T47D (cell line): ENCODE measurements around the gene KLK15.
A peak's percentile ranks its signal among the peaks of the same experiment; 100 is the strongest.
"Not testable (repeated sequence)": the region's sequence is repeated elsewhere in the genome, so short reads cannot be mapped to it uniquely, and the experiment has no call there.

Source experiments
- DNase-seq, 2 experiments: peaks; one replicate each; pipeline versions ENCODE4 v3.0.0 to v3.0.0-alpha.2; 2011 to 2012; ENCODE audit warnings: low read depth in 1 of 2, low spot score in 1 of 2
- JUND ChIP-seq: IDR thresholded peaks from 2 replicates; pipeline ENCODE4 v1.6.1; 2012; ENCODE audit warnings: low read depth
- in situ Hi-C: cut with HindIII; loops from 2 replicates; pipeline ENCODE4 v1.10.0; 2016; ENCODE audit warnings: low sequenced_read_pairs, low pct_unique_long_range_greater_than_20kb

Gene KLK15

DNA sequence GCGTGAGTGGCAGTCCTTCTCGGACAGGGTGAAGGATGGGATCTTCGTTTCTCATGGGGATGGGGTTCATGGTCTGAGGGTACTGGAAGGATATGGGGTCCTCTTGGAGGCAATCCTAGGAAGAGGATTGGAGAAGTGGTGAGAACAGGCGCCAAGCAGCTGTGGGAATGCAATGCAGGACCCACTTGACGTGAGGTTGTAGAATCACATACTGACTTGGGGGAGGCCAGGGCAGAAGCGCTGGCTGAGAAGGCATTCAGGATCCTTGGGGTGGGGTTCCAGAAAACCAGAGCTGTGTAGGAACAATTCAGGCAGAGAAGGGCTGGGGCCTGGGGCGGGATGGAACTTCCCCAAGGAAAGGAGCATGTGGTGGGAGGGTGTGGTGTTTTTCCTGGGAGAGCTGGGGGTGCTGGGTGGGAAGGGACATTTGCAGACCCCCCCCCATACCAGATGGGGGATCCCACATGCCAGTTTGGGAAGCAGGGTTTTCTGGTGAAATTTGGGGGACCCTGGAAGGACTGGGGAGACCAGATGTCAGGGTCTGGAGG lies 10.6 kb downstream of the KLK15 start:
- no peak for DNase-seq
- no peak for TF ChIP-seq JUND
- in situ Hi-C loops = no loop called here

DNA sequence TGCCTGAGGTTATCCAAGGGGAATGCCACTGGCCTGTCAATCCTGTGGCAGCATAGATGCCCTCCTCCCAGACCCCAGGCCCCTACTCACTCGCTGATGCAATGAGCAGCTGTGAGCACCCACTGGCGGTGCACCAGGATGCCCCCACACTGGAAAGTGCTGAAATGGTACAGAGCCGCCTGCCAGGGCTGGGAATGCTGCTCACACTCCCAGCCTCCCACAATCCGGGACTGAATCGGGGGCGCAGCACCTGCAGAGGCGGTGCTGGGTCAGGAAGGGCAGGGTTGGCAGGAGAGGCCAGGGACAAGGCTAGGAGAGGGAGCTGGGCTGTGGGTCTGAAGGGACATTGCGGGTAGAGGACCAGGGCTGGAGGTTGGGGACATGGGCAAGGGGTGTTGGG lies 11.8 kb downstream of the KLK15 start:
- DNase-seq = no peak
- in situ Hi-C loops = no loop called here
- TF ChIP-seq JUND = no peak

DNA sequence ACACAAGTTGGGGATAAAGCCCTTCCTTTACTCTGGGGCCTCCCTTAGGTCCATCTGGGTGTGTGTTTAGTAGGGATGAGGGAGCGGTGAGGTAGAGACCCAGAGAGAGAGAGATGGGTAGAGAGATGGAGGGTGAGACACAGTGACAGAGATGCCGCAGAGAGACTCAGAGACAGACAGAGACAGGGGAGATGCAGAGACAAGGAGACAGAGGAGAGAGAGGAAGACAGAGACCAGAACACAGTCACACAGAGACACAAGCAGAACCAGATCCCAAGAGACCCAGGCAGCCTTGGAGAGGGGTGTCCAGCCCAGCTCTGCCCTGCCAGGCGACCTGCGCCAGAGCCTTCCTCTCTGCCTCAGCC lies 12.1 kb downstream of the KLK15 start:
- in situ Hi-C loops = no loop called here
- no peak for DNase-seq
- no peak for TF ChIP-seq JUND

DNA sequence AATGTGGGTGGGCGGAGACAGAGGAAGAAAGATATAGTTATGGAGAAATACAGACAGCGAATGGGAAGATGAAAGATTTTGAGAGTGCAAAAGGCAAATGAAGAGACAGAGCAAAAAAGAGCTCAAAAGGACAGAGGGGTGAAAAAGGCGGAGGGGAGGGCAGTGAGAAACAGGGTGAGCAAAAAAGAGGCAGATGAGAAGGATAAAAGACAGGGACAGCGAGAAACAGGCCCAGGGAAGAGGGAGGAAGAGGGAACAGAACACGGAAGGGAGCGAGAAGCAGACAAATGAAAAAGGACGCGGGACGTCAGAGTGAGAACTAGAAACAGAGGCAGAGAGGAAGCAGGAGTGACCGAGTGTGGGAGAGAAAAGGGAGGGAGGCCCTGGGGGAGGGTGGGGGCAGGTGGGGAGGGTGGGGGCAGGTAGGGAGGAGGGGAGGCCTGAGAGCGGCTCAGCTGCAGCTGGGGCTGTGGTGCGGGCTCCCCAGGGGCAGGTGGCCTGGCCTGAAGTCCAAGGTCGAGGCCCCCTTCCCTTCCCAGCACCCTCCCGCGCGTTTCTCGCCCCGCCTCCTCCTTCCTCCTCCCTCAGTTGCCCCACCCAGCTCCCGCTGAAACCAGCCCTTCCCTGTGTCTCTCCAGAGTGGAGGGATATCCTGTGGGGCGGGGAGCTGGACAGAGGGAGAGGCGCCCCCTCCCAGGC lies 12.7 kb downstream of the KLK15 start:
- in situ Hi-C loops = no loop called here
- no peak for TF ChIP-seq JUND
- DNase-seq = no peak

DNA sequence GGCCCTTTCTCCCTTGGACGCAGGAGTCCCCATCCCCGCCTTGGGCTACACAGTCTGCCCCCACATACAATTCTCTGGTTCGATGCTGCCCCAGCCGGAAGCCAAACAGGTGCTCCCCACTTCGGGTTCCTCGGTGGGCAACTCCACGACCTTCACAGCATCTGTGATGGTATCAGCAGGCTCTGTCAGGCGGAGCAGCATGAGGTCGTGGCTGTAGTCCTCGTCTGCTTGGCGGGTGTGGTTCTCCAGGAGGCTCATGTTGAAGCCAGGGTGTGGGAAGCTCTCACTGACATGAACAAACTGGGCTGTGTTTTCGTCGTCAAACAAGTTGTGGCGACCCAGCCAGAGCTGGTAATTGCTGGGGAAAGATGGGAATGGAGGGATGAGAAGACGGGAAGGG lies 13.3 kb downstream of the KLK15 start:
- in situ Hi-C loops = no loop called here
- TF ChIP-seq JUND = no peak
- no peak for DNase-seq

DNA sequence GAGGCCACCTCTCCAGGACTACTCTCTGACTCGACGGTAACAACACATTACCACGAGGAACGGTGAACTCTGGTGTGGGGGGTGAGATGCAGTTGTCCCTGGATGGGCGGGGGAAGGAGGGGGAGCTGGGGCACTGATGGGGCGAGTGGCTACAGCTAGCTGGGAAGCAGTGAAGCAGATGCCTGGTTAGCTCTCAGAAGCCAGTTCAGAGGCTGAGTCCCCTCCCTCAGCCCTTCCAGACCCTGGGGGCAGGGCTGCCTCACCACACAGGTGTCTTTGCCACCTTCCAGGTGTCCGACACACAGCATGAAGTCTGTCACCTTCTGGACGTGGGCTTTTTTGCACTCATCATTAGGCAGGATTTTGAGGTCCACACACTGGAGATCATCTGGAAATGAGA lies 13.7 kb downstream of the KLK15 start:
- in situ Hi-C loops = no loop called here
- DNase-seq = no peak
- TF ChIP-seq JUND = no peak

DNA sequence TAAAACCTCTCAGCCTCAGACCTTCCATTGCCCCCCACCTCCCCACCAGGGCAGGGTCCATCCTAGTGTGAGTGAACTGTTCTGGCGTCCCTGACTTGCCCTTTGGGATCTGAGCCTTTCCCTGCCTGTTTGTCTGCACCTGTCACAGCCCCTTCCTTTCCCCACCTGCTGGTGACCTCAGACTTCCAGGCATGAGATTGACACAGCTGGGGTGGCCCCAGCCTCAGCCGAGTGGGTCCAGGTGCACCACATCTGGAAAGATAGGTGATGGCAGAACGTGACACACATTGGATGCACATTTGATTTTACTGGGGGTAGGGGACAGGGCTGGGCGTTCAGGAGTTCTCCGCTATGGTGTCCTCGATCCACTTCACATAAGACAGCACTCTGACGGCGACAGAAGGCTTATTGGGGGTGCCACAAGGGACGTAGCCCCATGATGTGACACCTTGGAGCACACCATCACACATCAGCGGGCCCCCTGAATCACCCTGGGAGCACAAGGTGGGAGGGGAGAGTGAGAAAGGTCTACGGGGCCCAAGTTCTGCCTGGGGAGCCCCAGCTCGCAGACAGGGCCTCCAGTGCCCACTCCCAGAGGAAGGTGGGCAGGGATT lies 14.4 kb downstream of the KLK15 start:
- TF ChIP-seq JUND = no peak
- in situ Hi-C loops = no loop called here
- DNase-seq = no peak

DNA sequence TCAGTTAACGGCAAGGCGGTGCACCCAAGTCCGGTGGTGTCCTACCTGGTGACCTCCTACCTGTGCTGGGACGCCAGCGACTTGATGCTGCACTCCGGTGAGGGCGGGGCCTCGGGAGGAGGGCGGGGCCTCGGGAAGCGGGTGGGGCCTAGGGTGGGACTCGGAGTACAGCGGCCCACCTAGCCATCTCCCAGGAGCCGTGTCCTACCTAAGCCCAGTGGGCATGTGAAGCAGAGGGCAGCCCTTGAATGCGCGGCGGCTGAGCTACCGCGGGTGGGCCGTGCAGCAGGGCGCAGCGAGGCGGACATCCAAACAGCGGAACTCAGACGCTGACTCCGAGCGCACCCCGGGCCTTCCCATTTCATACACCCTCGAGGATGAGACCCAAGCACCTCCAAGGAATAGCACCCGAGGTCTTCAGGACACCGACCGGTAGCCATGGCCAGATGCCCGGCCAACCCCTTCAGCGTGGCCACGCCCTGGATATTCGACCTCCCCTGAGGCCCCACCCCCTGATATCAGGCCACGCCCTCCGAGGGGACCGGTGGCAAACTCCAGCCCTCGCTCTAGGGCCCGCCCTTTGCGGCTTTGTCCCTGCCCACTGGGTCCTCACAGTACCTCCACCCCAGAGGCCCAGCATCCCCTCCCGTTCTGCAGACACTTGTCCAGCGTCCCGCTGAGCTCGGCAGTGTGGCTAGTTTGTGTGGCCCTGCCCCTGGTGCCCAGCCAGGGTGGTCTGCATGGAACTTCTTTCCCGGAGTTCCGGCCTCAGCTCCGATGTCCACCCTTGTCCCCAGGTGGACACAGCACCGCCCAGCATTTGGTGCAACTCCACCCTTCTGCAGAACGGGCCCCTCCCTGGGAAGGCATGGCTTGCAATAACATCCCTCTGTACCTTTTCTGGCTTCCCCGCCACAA lies 15.2 kb downstream of the KLK15 start:
- TF ChIP-seq JUND = no peak
- in situ Hi-C loops = no loop called here
- peak in 1 of 2 experiments; percentile 66 for DNase-seq

DNA sequence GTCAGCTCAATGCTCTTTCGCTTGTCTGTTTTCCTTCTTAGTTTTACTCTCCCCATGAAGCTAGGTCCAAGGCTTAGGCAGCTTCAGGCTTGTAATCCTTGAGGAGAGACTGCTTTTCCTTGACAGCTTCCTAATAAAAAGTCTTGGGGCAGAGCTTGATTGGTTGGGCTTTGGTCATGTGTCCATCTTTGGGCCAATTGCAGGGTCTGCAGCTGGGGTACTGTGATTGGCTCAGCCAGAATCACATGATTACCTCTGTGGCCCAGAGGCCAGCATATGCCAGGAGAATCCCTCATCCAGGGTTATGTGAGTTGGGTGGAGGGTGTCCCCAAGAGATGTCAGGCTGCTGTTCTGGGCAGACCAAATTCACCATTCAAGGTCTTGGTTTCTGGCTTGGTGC lies 17.9 kb downstream of the KLK15 start:
- in situ Hi-C loops = no loop called here
- TF ChIP-seq JUND = no peak
- no peak for DNase-seq

DNA sequence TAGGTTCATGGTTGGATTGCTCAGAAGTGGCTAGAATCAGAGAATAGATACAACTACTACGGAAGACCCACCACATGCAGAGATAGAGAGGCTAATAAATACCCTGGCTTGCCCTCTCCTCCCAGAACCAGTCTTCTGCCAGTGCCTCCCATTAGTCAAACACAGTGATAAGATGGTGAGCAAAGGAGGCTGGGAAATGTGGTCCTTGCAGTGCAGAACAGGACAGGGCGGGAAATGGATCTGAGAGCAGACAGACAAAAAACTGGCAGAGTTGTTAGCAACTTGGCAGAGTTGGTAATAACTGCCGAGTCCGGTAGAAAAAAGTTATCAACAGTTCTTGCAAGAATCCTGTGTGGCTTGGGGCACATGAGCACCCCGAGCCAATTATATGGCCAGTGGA lies 18.5 kb downstream of the KLK15 start:
- DNase-seq = no peak
- in situ Hi-C loops = no loop called here
- no peak for TF ChIP-seq JUND

DNA sequence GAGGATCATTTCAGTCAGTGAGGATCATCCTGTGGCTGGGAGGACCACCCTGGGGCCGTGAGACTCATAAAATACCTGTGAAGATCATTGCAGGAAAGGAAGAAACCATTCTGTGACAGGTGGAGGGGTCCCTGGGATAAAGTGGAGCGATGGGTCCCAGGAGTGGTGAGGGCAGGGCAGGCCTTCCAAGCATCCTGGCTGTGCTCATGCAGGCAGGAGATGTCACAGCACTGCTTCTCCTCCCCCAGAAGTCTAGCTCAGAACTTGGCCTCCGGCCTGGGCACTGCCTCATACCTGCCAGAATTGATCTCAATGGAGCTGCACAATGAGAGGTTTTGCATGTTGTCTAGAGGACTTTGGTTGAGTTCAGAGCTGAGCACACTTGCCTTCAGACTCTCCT lies 20.9 kb downstream of the KLK15 start:
- in situ Hi-C loops = no loop called here
- no peak for DNase-seq
- no peak for TF ChIP-seq JUND

DNA sequence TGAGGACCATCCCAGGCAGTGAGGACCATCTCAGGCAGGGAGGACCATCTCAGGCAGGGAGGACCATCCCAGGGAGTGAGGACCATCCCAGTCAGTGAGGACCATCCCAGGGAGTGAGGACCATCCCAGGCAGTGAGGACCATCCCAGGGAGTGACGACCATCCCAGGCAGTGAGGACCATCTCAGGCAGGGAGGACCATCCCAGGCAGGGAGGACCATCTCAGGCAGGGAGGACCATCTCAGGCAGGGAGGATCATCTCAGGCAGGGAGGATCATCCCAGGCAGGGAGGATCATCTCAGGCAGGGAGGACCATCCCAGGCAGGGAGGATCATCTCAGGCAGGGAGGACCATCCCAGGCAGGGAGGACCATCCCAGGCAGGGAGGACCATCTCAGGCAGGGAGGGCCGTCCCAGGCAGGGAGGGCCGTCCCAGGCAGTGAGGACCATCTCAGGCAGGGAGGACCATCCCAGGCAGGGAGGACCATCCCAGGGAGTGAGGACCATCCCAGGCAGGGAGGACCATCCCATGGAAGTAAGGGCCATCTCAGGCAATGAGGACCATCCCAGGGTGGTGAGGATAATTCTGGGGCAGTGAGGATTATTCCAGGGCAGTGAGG lies 21.6 kb downstream of the KLK15 start:
- in situ Hi-C loops, DNase-seq: not testable (repeated sequence)

DNA sequence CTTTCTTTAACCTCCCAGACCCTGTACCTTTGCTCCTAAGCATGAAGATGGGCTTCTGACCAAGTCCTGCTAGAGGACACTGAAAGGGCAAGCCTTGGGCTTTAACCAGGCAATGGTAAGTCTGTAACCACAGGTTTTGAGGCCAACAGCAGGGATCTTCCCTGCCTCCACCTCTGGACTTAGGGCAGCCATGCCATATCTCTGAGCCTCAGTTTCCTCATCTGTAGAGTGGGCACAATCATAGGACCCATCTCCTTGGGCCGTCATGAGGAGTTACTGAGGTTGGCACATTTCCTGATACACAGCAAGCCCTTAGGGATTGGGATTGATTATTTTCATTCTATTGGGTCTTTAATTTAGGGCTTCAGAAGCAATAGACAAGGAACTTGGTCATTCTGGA lies 24.5 kb downstream of the KLK15 start:
- DNase-seq = no peak
- no peak for TF ChIP-seq JUND
- in situ Hi-C loops = no loop called here
